Loucy (cell line): ENCODE measurements around the gene SLC25A12.

ENCODE experiments used
- CTCF ChIP-seq: fragments of 200-600 bp; sonication (generic); conservative IDR thresholded peaks from 2 replicates; pipeline ENCODE4 v1.5.1; 2014; ENCODE audit warnings: mild to moderate bottlenecking, antibody characterized with exemption, low read length
- EZH2phosphoT487 ChIP-seq: fragments of 200-600 bp; IDR thresholded peaks from 2 replicates; pipeline ENCODE4 v1.6.1; 2018; ENCODE audit warnings: antibody characterized with exemption, mild to moderate bottlenecking, moderate library complexity, borderline replicate concordance

GRCh38 chr2:171923206-171923605 is 29.2 kb upstream of the SLC25A12 start:
- TF ChIP-seq CTCF = no peak
- TF ChIP-seq EZH2phosphoT487 = no peak
